MCF 10A (cell line): ENCODE measurements around the gene DCST1. TPM values are rescaled to one million over a fixed set of nuclear protein-coding genes. Genes with fewer than 3 reads are reported as not detected.

Experiments
- BruUV-seq: library from RNA; stranded (reverse); fragments of 400-500 nt; replicated peaks from 2 replicates; lab custom pipeline; 2021; lab: Mats Ljungman, UMichigan
- CTCF ChIA-PET: fragments of 300-600 bp; sonication (Branson Sonifier 250); formaldehyde crosslinking; extraction: SDS; loops from one replicate; lab custom pipeline; 2021; ENCODE audit warnings: antibody characterized with exemption, inconsistent platforms; lab: Yijun Ruan, JAX
- POLR2A ChIA-PET: fragments of 300-600, 350-650 bp; sonication (Branson Sonifier 250); formaldehyde crosslinking; extraction: SDS; loops from one replicate; lab custom pipeline; 2020; ENCODE audit warnings: antibody characterized with exemption, inconsistent platforms; lab: Yijun Ruan, JAX
- DNase-seq: peaks from one replicate; pipeline ENCODE4 v3.0.0-alpha.2; 2018; ENCODE audit not compliant: unreplicated experiment
- H3K27ac Mint-ChIP-seq: one replicate; pipeline ENCODE4 v1.8.0; 2022; ENCODE audit warnings: mild to moderate bottlenecking, low read depth, mixed read lengths; ENCODE audit not compliant: unreplicated experiment
- H3K27me3 Mint-ChIP-seq: one replicate; pipeline ENCODE4 v1.8.0; 2022; ENCODE audit warnings: mixed read lengths; ENCODE audit not compliant: insufficient read depth, unreplicated experiment
- H3K36me3 Mint-ChIP-seq: one replicate; pipeline ENCODE4 v1.8.0; 2022; ENCODE audit warnings: mild to moderate bottlenecking, moderate library complexity, mixed read lengths; ENCODE audit not compliant: insufficient read depth, unreplicated experiment
- H3K4me1 Mint-ChIP-seq: one replicate; pipeline ENCODE4 v1.8.0; 2022; ENCODE audit warnings: mixed read lengths; ENCODE audit not compliant: insufficient read depth, unreplicated experiment
- H3K4me3 Mint-ChIP-seq: one replicate; pipeline ENCODE4 v1.8.0; 2022; ENCODE audit warnings: mild to moderate bottlenecking, moderate library complexity, mixed read lengths; ENCODE audit not compliant: unreplicated experiment
- H3K9me3 Mint-ChIP-seq: one replicate; pipeline ENCODE4 v1.8.0; 2022; ENCODE audit warnings: mixed read lengths; ENCODE audit not compliant: unreplicated experiment
- CTCF ChIP-seq: fragments of 200-600 bp; IDR thresholded peaks from one replicate; pipeline ENCODE4 v1.8.0; 2022; ENCODE audit warnings: antibody characterized with exemption, mild to moderate bottlenecking; ENCODE audit not compliant: unreplicated experiment
- intact Hi-C: fragments of 100-400 bp; cut with micrococcal nuclease; formaldehyde crosslinking; loops from 2 replicates; pipeline ENCODE4 v1.14.1; 2022
- total RNA-seq: library from RNA; stranded (reverse); gene quantifications from 2 replicates; pipeline ENCODE4 v1.2.3, GENCODE V29; 2022

The DCST1 gene
- total RNA-seq, 1 experiment from 2014 or later, result 0.21 TPM

GRCh38 chr1:155043793-155044192 lies 10.2 kb downstream of the DCST1 start:
- DNase-seq, result no peak
- Mint-ChIP-seq H3K4me1 (peaks cover 33% of the 10 kb centered on the region), H3K9me3 (no peaks in the 10 kb centered on the region), H3K36me3 (no peaks in the 10 kb centered on the region), H3K4me3 (no peak overlapping the region), H3K27me3 (no peaks in the 10 kb centered on the region), H3K27ac (no peak overlapping the region)
- TF ChIP-seq CTCF, result no peak
- CTCF ChIA-PET, result interaction anchor here (0.6 to 23.3 kb wide), 28 partner anchors 9 to 484 kb away, joined by 3 to 390 read pairs (median 5); partner anchors contain the start of genes DCST1, DCST2, EFNA4 and FLAD1
- intact Hi-C loops, result loop anchor here (2.0 kb wide), 1 partner anchor 41 kb away; the partner anchor contains the start of gene ZBTB7B
- POLR2A ChIA-PET, result interaction anchor here (0.6 to 5.4 kb wide), 18 partner anchors 18 to 1236 kb away, joined by 3 to 24 read pairs (median 4); partner anchors contain the start of genes CKS1B, FLAD1, KRTCAP2 and PMVK
- no TSS peak for BruUV-seq

GRCh38 chr1:155044365-155044764 lies 10.7 kb downstream of the DCST1 start:
- ChIA-PET CTCF (interaction anchor here (0.6 to 23.3 kb wide), 35 partner anchors 8 to 1416 kb away, joined by 3 to 390 read pairs (median 5); partner anchors contain the start of genes DCST1, DCST2, EFNA4 and FLAD1), POLR2A (interaction anchor here (0.6 to 5.4 kb wide), 20 partner anchors 19 to 128 kb away, joined by 3 to 24 read pairs (median 6); partner anchors contain the start of genes CKS1B, FLAD1, KRTCAP2 and PMVK)
- DNase-seq, result no peak
- H3K27me3 Mint-ChIP-seq, result no peaks in the 10 kb centered on the region
- BruUV-seq, result no TSS peak
- H3K4me3 Mint-ChIP-seq, result no peak overlapping the region
- no peak overlapping the region for H3K27ac Mint-ChIP-seq
- no peak for TF ChIP-seq CTCF
- H3K9me3 Mint-ChIP-seq, result no peaks in the 10 kb centered on the region
- no peaks in the 10 kb centered on the region for H3K36me3 Mint-ChIP-seq
- peaks cover 33% of the 10 kb centered on the region for H3K4me1 Mint-ChIP-seq
- intact Hi-C loops, result loop anchor here (2.0 kb wide), 1 partner anchor 42 kb away; the partner anchor contains the start of gene ZBTB7B

GRCh38 chr1:155044812-155045657 lies 11.4 kb downstream of the DCST1 start:
- Mint-ChIP-seq H3K36me3 (no peaks in the 10 kb centered on the region), H3K27me3 (no peaks in the 10 kb centered on the region), H3K4me3 (no peak overlapping the region), H3K4me1 (peaks cover 37% of the 10 kb centered on the region), H3K9me3 (no peaks in the 10 kb centered on the region), H3K27ac (no peak overlapping the region)
- ChIA-PET CTCF (interaction anchor here (0.5 to 23.3 kb wide), 37 partner anchors 7 to 1415 kb away, joined by 3 to 390 read pairs (median 5); partner anchors contain the start of genes DCST1, DCST2, EFNA4 and FLAD1), POLR2A (interaction anchor here (0.8 to 5.4 kb wide), 17 partner anchors 19 to 108 kb away, joined by 3 to 24 read pairs (median 6); partner anchors contain the start of genes CKS1B, FLAD1, PBXIP1 and PYGO2)
- no TSS peak for BruUV-seq
- TF ChIP-seq CTCF, result peak; percentile 83
- DNase-seq, result peak; percentile 90
- intact Hi-C loops, result loop anchor here (1.0 to 2.0 kb wide), 3 partner anchors 16 to 42 kb away; partner anchors contain the start of gene ZBTB7B
